Keratinocyte (primary cell): ENCODE data around the gene CDH13. TPM values are rescaled to one million over a fixed set of nuclear protein-coding genes. Genes with fewer than 3 reads are reported as not detected.

Source experiments
- DNase-seq: peaks from one replicate; pipeline ENCODE4 v3.0.0-alpha.2; 2011; ENCODE audit warnings: low read depth, missing footprints, low spot score
- FAIRE-seq: peaks from 2 replicates; lab custom pipeline; 2011; peaks lifted over from hg19 to GRCh38; lab: Jason Lieb, UNC
- H2AFZ ChIP-seq: 2 replicates; pipeline ENCODE4 v1.6.0; 2012; ENCODE audit warnings: low read length, control low read depth, inconsistent platforms; ENCODE audit not compliant: control insufficient read depth
- H3K27ac ChIP-seq: 2 replicates; pipeline ENCODE4 v1.5.1; 2011; ENCODE audit warnings: low read length; ENCODE audit not compliant: control insufficient read depth, insufficient read depth
- H3K27me3 ChIP-seq: 3 replicates; pipeline ENCODE4 v1.6.0; 2011; ENCODE audit warnings: low read length; ENCODE audit not compliant: control insufficient read depth, insufficient read depth; ENCODE audit errors: extremely low read depth
- H3K36me3 ChIP-seq, 2 experiments: 2 replicates in 1 of 2; 3 replicates in 1 of 2; pipeline ENCODE4 v1.5.1; 2011; ENCODE audit warnings: low read length in 2 of 2, mild to moderate bottlenecking in 1 of 2; ENCODE audit not compliant: control insufficient read depth in 2 of 2, insufficient read depth in 2 of 2; ENCODE audit errors: extremely low read depth in 1 of 2
- H3K4me1 ChIP-seq: 3 replicates; pipeline ENCODE4 v1.5.1; 2011; ENCODE audit warnings: low read length; ENCODE audit not compliant: control insufficient read depth, insufficient read depth; ENCODE audit errors: extremely low read depth
- H3K4me2 ChIP-seq: 3 replicates; pipeline ENCODE4 v1.6.0; 2011; ENCODE audit warnings: low read depth, low read length; ENCODE audit not compliant: control insufficient read depth, insufficient read depth; ENCODE audit errors: extremely low read depth
- H3K4me3 ChIP-seq, 3 experiments: fragments of 200-600 bp in 1 of 3; sonication (generic) in 1 of 3; 2 replicates in 2 of 3; 3 replicates in 1 of 3; pipeline ENCODE4 v1.5.1; 2011 to 2016; ENCODE audit warnings: low read length in 3 of 3, mild to moderate bottlenecking in 3 of 3, control low read depth in 2 of 3, inconsistent platforms in 1 of 3, low read depth in 1 of 3, mixed read lengths in 1 of 3, mixed run types in 1 of 3, moderate library complexity in 1 of 3; ENCODE audit not compliant: control insufficient read depth in 2 of 3, insufficient read depth in 2 of 3; ENCODE audit errors: extremely low read depth in 1 of 3
- H3K79me2 ChIP-seq: 2 replicates; pipeline ENCODE4 v1.6.0; 2012; ENCODE audit warnings: low read length; ENCODE audit not compliant: control insufficient read depth, insufficient read depth
- H3K9ac ChIP-seq: 3 replicates; pipeline ENCODE4 v1.6.0; 2011; ENCODE audit warnings: low read length; ENCODE audit not compliant: control insufficient read depth, insufficient read depth; ENCODE audit errors: extremely low read depth
- H3K9me1 ChIP-seq: 3 replicates; pipeline ENCODE4 v1.6.0; 2011; ENCODE audit warnings: low read length; ENCODE audit not compliant: control insufficient read depth, insufficient read depth; ENCODE audit errors: extremely low read depth
- H3K9me3 ChIP-seq: 2 replicates; pipeline ENCODE4 v1.5.1; 2012; ENCODE audit warnings: low read depth, low read length; ENCODE audit not compliant: control insufficient read depth
- H4K20me1 ChIP-seq: 3 replicates; pipeline ENCODE4 v1.6.0; 2011; ENCODE audit warnings: low read length; ENCODE audit not compliant: control insufficient read depth, insufficient read depth; ENCODE audit errors: extremely low read depth
- CTCF ChIP-seq, 3 experiments: IDR thresholded peaks in 1 of 3; conservative IDR thresholded peaks in 1 of 3; optimal IDR thresholded peaks in 1 of 3; 2 replicates in 2 of 3; 3 replicates in 1 of 3; pipeline versions ENCODE3 to v1.5.1; 2011; ENCODE audit warnings: low read length in 3 of 3, mild to moderate bottlenecking in 3 of 3, moderate library complexity in 2 of 3, control low read depth in 1 of 3, inconsistent platforms in 1 of 3; ENCODE audit not compliant: insufficient read depth in 2 of 3; ENCODE audit errors: extremely low read depth in 1 of 3
- EZH2 ChIP-seq: IDR thresholded peaks from one replicate; pipeline ENCODE4 v1.6.1; 2012; ENCODE audit warnings: inconsistent platforms, mild to moderate bottlenecking, low read length, moderate library complexity
- dilution Hi-C: fragments of 300-500 bp; cut with MboI; formaldehyde crosslinking; loops from one replicate; pipeline ENCODE4 v1.7.0; 2020; ENCODE audit warnings: low sequenced_read_pairs; ENCODE audit not compliant: extremely low pct_ligation_motif_present
- polyA plus RNA-seq, 5 experiments: library from polyadenylated mRNA; depleted of rRNA in 3 of 5; stranded (reverse) in 3 of 5; stranded (forward) in 1 of 5; unstranded in 1 of 5; fragments of >200 nt; gene quantifications; 1 replicate in 1 of 5; 2 replicates in 3 of 5; 3 replicates in 1 of 5; pipeline versions ENCODE4 v1.2.1 to v1.2.3, GENCODE V29; 2011 to 2012; ENCODE audit warnings: missing spikeins in 2 of 5, low read depth in 1 of 5, low replicate concordance in 1 of 5

The CDH13 gene
- polyA plus RNA-seq, 1 donor (not counting 4 experiments of a cell fraction or from before 2014, with no cell fraction given): 111 TPM

GRCh38 chr16:83027973-83028372 is 401.2 kb downstream of the CDH13 start:
- TF ChIP-seq CTCF (optimal IDR thresholded peaks at IDR 0.05 in 1 of 3, IDR thresholded peaks at IDR 0.05 in 1 of 3, conservative IDR thresholded peaks at IDR 0.05 in 1 of 3; ENCODE audit: extremely low read depth in 1 of 3, insufficient read depth in 2 of 3, low read length in 3 of 3): no peak
- no peak for TF ChIP-seq EZH2
- Histone ChIP-seq H3K27me3 (no peaks in the 10 kb centered on the region), H3K4me2 (no peak overlapping the region), H3K4me1 (no peaks in the 10 kb centered on the region), H4K20me1 (no peaks in the 10 kb centered on the region), H3K4me3 (no peak overlapping the region), H3K9me1 (no peaks in the 10 kb centered on the region), H3K9me3 (no peaks in the 10 kb centered on the region), H3K9ac (no peak overlapping the region), H2AFZ (no peak overlapping the region), H3K36me3 (peaks cover 0 to 3% of the 10 kb centered on the region in 2 experiments), H3K27ac (no peak overlapping the region), H3K79me2 (no peaks in the 10 kb centered on the region)
- dilution Hi-C loops: no loop called here
- DNase-seq (no peak), FAIRE-seq (no peak)

- Histone ChIP-seq H3K4me3 (no peak overlapping the region), H3K9me3 (no peaks in the 10 kb centered on the region), H3K4me2 (no peak overlapping the region), H3K27me3 (no peaks in the 10 kb centered on the region), H3K9me1 (no peaks in the 10 kb centered on the region), H3K4me1 (no peaks in the 10 kb centered on the region), H2AFZ (no peak overlapping the region), H3K36me3 (peaks cover 2 to 10% of the 10 kb centered on the region in 2 experiments), H3K27ac (no peak overlapping the region), H3K79me2 (no peaks in the 10 kb centered on the region), H4K20me1 (no peaks in the 10 kb centered on the region), H3K9ac (no peak overlapping the region)
- no peak for FAIRE-seq
- TF ChIP-seq EZH2 (no peak), CTCF (optimal IDR thresholded peaks at IDR 0.05 in 1 of 3, IDR thresholded peaks at IDR 0.05 in 1 of 3, conservative IDR thresholded peaks at IDR 0.05 in 1 of 3; ENCODE audit: extremely low read depth in 1 of 3, insufficient read depth in 2 of 3, low read length in 3 of 3) (no peak)
- DNase-seq: no peak
- dilution Hi-C loops: no loop called here
Observed at GRCh38 chr16:83029467-83029866, 402.7 kb downstream of the CDH13 start.
